Sigmoid colon (tissue), 7 donors: ENCODE data around the gene NXN. TPM values are rescaled to one million over a fixed set of nuclear protein-coding genes. Genes with fewer than 3 reads are reported as not detected.

ENCODE experiments used
- DNase-seq: peaks from one replicate; pipeline ENCODE4 v3.0.0-alpha.2; 2019
- H3K27ac ChIP-seq, 4 donors: fragments of 200-600 bp; sonication (generic); one replicate each; pipeline ENCODE4 v1.5.1; 2016 to 2019; ENCODE audit warnings: mild to moderate bottlenecking in 1 of 4
- H3K27me3 ChIP-seq, 3 donors: fragments of 200-600 bp; sonication (generic); one replicate each; pipeline ENCODE4 v1.5.1; 2019; ENCODE audit warnings: mild to moderate bottlenecking in 1 of 3
- H3K36me3 ChIP-seq, 4 donors: fragments of 200-600 bp; sonication (generic); one replicate each; pipeline ENCODE4 v1.5.1; 2016 to 2019
- H3K4me1 ChIP-seq, 4 donors: fragments of 200-600 bp; sonication (generic); one replicate each; pipeline ENCODE4 v1.5.1; 2017 to 2019
- H3K4me3 ChIP-seq, 4 donors: fragments of 200-600 bp; sonication (generic); one replicate each; pipeline ENCODE4 v1.5.1; 2017 to 2019; ENCODE audit warnings: mild to moderate bottlenecking in 2 of 4, moderate library complexity in 1 of 4
- H3K9me3 ChIP-seq, 4 donors: fragments of 200-600 bp in 3 of 4; sonication (generic) in 3 of 4; one replicate each; pipeline versions ENCODE4 v1.5.1 to v1.6.1; 2013 to 2019
- EP300 ChIP-seq, 4 donors: sonication (generic); formaldehyde crosslinking; IDR thresholded peaks; one replicate each; pipeline ENCODE4 v1.6.1; 2017; ENCODE audit warnings: antibody characterized with exemption in 4 of 4
- POLR2A ChIP-seq, 2 donors: fragments of 450-650 bp; IDR thresholded peaks; one replicate each; pipeline ENCODE4 v1.6.1; 2016; ENCODE audit warnings: antibody characterized with exemption in 2 of 2, mild to moderate bottlenecking in 2 of 2, moderate library complexity in 2 of 2
- POLR2AphosphoS5 ChIP-seq, 4 donors: sonication (generic); formaldehyde crosslinking; IDR thresholded peaks; one replicate each; pipeline ENCODE4 v1.6.1; 2017; ENCODE audit warnings: antibody characterized with exemption in 4 of 4
- WGBS, 2 donors: extraction: QIAGEN DNeasy Blood & Tissue Kit; methylation state at CpG; one replicate each; pipeline ENCODE4 v1.1.7; 2013; 5-methylcytosine and 5-hydroxymethylcytosine counted together
- intact Hi-C: fragments of 100-400 bp; cut with DNase I; formaldehyde crosslinking; loops from one replicate; pipeline ENCODE4 v1.15.1; 2023
- polyA plus RNA-seq, 3 donors: library from polyadenylated mRNA; stranded (reverse); fragments of 200-250 nt; gene quantifications; one replicate each; pipeline ENCODE4 v1.2.3, GENCODE V29; 2013
- total RNA-seq, 4 donors: library from RNA; depleted of rRNA; stranded (reverse); fragments of >200 nt; gene quantifications; one replicate each; pipeline ENCODE4 v1.1.0, GENCODE V29; 2016
- TF ChIP-seq, protein P1 (sequence below), 4 experiments: fragments of 450-650 bp in 3 of 4; fragments of 200-600 bp in 1 of 4; IDR thresholded peaks; one replicate each; pipeline ENCODE4 v1.5.1; 2016 to 2019; ENCODE audit warnings: antibody characterized with exemption in 4 of 4, mild to moderate bottlenecking in 3 of 4, moderate library complexity in 2 of 4
- donor health status: healthy with polysubstance abuse.
- donor health status: Bipolar disorder and iron deficiency.
- donor health status: healthy.

The NXN gene
- total and polyA plus RNA-seq, 7 donors, result 1.4 to 75.9 (median 50.4) TPM

GRCh38 chr17:1018547-1018946 is 39.0 kb upstream of the NXN start:
- intact Hi-C loops, result no loop called here
- no peaks in the 10 kb centered on the region for H3K27me3 ChIP-seq
- peaks cover 0 to 42% (median 26%) of the 10 kb centered on the region in 4 donors for H3K4me1 ChIP-seq
- TF ChIP-seq POLR2A (IDR thresholded peaks at IDR 0.05), result no peak
- TF ChIP-seq POLR2AphosphoS5 (IDR thresholded peaks at IDR 0.05), result no peak
- no peak for TF ChIP-seq EP300 (IDR thresholded peaks at IDR 0.05)
- TF ChIP-seq, protein P1, sequence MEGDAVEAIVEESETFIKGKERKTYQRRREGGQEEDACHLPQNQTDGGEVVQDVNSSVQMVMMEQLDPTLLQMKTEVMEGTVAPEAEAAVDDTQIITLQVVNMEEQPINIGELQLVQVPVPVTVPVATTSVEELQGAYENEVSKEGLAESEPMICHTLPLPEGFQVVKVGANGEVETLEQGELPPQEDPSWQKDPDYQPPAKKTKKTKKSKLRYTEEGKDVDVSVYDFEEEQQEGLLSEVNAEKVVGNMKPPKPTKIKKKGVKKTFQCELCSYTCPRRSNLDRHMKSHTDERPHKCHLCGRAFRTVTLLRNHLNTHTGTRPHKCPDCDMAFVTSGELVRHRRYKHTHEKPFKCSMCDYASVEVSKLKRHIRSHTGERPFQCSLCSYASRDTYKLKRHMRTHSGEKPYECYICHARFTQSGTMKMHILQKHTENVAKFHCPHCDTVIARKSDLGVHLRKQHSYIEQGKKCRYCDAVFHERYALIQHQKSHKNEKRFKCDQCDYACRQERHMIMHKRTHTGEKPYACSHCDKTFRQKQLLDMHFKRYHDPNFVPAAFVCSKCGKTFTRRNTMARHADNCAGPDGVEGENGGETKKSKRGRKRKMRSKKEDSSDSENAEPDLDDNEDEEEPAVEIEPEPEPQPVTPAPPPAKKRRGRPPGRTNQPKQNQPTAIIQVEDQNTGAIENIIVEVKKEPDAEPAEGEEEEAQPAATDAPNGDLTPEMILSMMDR (IDR thresholded peaks at IDR 0.05), result no peak
- H3K4me3 ChIP-seq, result no peak overlapping the region
- H3K27ac ChIP-seq, result peak overlapping the region; percentile 51 to 79 (median 78)
- 86 to 88% methylated on average over 11 of the region's 11 CpGs for WGBS, 2 donors
- H3K36me3 ChIP-seq, result no peaks in the 10 kb centered on the region
- no peak for DNase-seq
- no peaks in the 10 kb centered on the region for H3K9me3 ChIP-seq

DNA sequence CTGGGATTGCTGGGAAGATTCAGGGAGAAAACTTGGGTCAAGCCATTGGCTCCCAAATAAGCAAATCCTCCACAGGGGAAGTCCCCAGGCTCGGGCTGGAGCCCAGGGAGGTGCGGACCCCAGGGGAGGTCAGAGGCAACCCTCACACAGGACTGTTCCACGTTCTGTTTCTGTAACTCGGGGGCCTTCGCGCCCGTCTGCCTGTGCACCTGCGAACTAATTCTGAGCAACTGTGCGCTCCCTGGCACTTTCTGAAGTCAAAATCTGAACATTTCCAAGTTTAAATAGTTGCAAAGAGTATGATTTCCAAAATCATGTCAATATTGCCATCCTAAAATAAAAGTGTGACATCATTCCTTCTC is 34.1 kb upstream of the NXN start:
- H3K9me3 ChIP-seq, result no peaks in the 10 kb centered on the region
- H3K4me1 ChIP-seq, result peaks cover 0 to 6% (median 3%) of the 10 kb centered on the region in 4 donors
- peaks cover 16 to 46% (median 38%) of the 10 kb centered on the region in 4 donors for H3K36me3 ChIP-seq
- no peaks in the 10 kb centered on the region for H3K27me3 ChIP-seq
- H3K27ac ChIP-seq, result no peak overlapping the region
- TF ChIP-seq POLR2A (IDR thresholded peaks at IDR 0.05) (no peak), EP300 (IDR thresholded peaks at IDR 0.05) (no peak), POLR2AphosphoS5 (IDR thresholded peaks at IDR 0.05) (no peak)
- TF ChIP-seq, protein P1 (IDR thresholded peaks at IDR 0.05), result no peak
- intact Hi-C loops, result no loop called here
- 94 to 95% methylated on average over 9 of the region's 9 CpGs for WGBS, 2 donors
- no peak overlapping the region for H3K4me3 ChIP-seq
- no peak for DNase-seq

DNA sequence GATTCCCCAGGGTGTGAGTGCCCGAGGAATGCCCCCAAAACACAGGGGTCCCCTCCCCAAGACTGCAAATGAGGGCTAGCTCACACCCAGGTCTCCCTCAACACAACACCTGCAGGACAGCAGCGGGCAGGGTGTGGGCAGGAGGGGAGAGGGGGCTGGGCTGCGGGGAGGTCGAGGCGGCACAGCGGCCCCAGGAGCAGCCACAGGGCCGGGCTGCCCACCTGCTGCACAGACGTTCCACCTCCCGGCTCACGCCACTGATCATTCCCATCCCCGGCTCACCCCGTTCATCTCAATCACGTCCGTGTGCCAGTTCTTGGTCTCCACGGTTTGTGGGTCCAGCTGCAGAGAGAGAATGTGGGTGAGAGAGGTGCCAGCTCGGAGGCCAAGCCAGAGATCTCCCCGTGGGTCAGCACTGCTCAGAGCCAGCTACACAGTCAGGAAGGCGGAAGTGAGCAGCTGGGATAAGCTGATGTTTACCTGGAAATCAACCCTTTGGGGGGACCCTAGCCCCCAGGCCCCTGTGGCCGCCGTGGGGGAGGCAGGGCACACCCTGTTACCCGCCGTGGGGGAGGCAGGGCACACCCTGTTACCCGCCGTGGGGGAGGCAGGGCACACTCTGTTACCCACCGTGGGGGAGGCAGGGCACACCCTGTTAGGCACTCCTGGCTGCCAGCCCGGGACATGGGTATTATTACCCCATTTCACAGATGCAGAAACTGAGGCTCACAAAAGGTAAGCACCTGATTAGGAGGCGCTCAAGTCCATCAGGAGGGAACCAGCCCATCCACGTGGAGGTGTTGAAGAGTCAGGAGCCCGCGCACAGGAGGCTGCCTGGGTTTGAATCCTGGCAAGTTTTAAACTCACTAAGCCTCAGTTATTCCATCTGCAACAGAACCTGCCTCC is 33.5 kb upstream of the NXN start:
- Histone ChIP-seq H3K36me3 (peaks cover 16 to 53% (median 40%) of the 10 kb centered on the region in 4 donors), H3K9me3 (no peaks in the 10 kb centered on the region), H3K4me1 (no peaks in the 10 kb centered on the region), H3K4me3 (no peak overlapping the region), H3K27ac (no peak overlapping the region), H3K27me3 (no peaks in the 10 kb centered on the region)
- DNase-seq, result no peak
- WGBS, 2 donors, result 81 to 85% methylated on average over 30 of the region's 30 CpGs
- intact Hi-C loops, result no loop called here
- TF ChIP-seq EP300 (IDR thresholded peaks at IDR 0.05) (no peak), POLR2AphosphoS5 (IDR thresholded peaks at IDR 0.05) (no peak), POLR2A (IDR thresholded peaks at IDR 0.05) (no peak)
- TF ChIP-seq, protein P1 (IDR thresholded peaks at IDR 0.05), result no peak

DNA sequence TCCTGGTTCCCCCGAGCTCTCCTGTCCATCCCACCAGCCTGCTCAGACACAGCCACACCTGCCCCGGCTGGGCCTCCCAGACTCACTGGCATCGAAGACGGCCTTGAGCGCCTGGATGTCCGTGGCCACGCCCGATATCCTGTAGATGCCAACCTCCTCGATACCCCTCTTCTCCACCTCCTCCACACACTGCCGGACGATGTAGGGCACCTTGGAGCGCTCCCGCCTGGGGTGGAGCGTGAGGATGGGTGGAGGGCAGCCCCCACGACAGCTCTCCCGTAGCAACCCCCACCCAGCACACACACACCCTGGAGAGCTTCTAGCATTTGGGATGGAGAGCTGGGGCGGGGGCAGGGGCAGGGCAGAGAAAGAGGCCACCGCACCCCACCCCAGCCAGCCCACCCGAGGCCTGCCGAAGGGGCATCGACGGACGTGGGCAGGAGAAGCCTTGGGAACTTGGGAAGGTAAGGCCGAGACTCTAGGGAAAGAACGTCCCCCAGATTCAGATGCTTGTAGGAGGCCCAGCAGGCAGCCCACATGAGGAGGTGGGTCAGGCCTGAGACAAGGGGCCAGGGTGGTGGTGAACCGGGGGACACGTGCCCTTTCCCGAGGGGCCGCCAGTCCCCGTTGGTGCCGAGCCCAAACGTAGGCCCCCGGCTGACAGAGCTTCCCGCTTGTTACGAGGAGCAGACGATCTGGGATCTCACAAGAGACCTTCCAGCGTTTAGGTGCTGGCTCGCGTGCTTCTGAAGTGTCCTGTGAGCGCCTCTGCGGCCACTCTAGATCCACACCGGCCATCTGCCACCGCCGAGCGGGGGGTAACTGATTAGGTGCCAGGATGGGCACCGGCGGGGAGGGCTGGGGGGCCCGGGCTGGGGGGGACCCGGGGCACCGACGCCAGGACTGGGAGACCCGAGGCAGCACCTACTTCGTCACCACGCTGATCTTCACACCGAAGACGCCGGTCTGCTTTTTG is 32.5 kb upstream of the NXN start:
- H3K27ac ChIP-seq, result no peak overlapping the region
- no peak for DNase-seq
- intact Hi-C loops, result no loop called here

More for the DNA sequence above, 32.5 kb upstream of the NXN start:
- Histone ChIP-seq H3K9me3 (no peaks in the 10 kb centered on the region), H3K4me1 (peaks cover 0 to 8% (median 0%) of the 10 kb centered on the region in 4 donors), H3K36me3 (peaks cover 16 to 63% (median 45%) of the 10 kb centered on the region in 4 donors), H3K27me3 (no peaks in the 10 kb centered on the region), H3K4me3 (no peak overlapping the region)
- WGBS, 2 donors, result 88 to 94% methylated on average over 57 of the region's 57 CpGs
- TF ChIP-seq, protein P1 (IDR thresholded peaks at IDR 0.05), result no peak
- TF ChIP-seq POLR2A (IDR thresholded peaks at IDR 0.05) (no peak), POLR2AphosphoS5 (IDR thresholded peaks at IDR 0.05) (no peak), EP300 (IDR thresholded peaks at IDR 0.05) (no peak)
